Thyroid gland (tissue), 4 donors: Measurements from ENCODE around the gene OBP2B.

Experiments
- CTCF ChIP-seq, 6 experiments: fragments of 200-600 bp in 3 of 6; fragments of 450-650 bp in 3 of 6; sonication (generic) in 3 of 6; IDR thresholded peaks; one replicate each; pipeline ENCODE4 v1.5.1; 2016 to 2019; ENCODE audit warnings: antibody characterized with exemption in 6 of 6, mild to moderate bottlenecking in 2 of 6, inconsistent platforms in 1 of 6, moderate library complexity in 1 of 6
- POLR2A ChIP-seq, 2 donors: fragments of 450-650 bp; IDR thresholded peaks; one replicate each; pipeline ENCODE4 v1.6.1; 2017; ENCODE audit warnings: antibody characterized with exemption in 2 of 2, mild to moderate bottlenecking in 2 of 2, moderate library complexity in 1 of 2

DNA sequence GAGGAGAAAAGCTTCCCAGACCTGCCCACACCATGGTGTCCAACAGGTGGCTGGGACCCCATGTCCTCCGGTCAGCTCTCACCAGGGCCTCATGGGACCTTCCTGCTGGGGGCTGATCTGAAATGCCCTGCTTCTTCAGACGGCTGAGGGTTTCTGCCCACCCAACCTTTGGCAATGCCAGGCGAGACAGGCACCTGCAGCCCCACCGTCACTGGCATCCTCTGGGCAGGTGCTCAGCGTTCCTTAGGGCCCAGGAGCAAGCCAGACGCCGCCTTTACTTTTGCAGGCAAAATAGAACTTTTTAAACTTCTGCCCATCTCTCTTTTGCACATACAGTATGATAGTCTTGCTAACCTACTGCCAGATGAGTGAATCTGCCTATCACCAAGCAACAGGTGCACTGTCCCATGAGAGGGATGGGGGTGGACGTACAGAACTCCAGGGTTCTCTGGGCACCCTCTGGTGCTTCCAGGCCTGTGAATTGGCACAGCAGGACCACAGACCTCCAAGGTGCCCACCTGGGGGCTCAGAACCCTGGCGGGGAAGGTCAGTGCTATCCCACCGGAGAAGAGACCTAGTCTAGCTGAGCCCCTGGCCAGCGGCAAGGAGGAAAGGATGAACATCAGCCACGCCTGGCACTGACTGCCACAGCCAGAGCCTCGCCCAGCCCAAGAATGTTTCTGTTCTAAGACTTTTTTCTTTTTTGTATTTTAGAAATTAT, 7.5 kb downstream of the OBP2B start:
- TF ChIP-seq CTCF (IDR thresholded peaks at IDR 0.05) (no peak), POLR2A (IDR thresholded peaks at IDR 0.05) (no peak)
